Stimulated activated CD4-positive, alpha-beta T cell treated with anti-CD3 and anti-CD28 coated beads, Interleukin-1b, Interleukin-23, amount 100 ng/mL, for 24 hours (primary cell): ENCODE data around the gene ALPL.

Experiments used
- DNase-seq, 4 experiments: peaks; one replicate each; pipeline ENCODE4 v3.0.0-alpha.2; 2020; ENCODE audit warnings: low read depth in 4 of 4, low spot score in 1 of 4

ALPL gene

DNA sequence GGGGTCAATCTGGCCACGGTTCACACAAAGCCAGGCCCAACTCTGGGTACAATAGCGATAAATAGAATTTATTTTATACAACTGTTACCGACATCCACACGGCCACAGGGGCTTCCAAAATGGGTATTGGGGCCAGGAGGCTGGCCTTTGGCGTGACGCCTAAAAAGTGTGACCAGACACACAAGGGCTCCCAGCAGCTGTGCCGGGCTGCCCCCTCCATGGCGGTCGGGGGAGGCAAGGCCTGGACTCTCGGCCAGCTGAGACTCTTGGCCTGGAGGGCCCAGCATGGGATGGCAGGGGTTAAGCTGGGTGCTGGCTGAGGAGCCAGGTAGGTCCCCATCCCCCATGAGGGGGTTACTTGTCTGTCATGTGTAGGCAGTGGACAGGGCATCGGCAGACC is 87.0 kb downstream of the ALPL start:
- no peak for DNase-seq

GRCh38 chr1:21596628-21597027 is 87.4 kb downstream of the ALPL start:
- no peak for DNase-seq

DNA sequence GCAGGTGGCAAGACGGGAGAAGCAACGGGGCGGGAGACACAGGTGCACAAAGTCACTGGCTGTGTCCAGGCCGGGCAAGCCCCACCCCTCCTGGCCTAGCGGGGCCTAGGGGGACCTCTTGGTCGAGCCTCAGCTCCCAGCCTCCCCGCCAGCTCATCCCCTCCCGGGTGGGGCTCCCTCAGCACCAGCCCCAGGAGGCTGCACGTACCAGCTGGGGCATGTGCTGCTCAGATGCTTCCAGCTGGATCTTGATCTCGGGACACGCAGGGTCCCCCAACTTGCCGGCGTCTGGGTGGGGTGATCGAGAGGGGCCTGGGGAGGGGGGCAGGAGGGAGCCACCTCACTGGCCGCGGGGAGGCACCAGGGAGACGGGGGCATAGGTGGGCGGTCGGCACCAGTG is 88.5 kb downstream of the ALPL start:
- no peak for DNase-seq

GRCh38 chr1:21598417-21598816 is 89.2 kb downstream of the ALPL start:
- no peak for DNase-seq

- DNase-seq, result no peak
These were observed 89.7 kb downstream of the ALPL start for GRCh38 chr1:21598904-21599303.

DNA sequence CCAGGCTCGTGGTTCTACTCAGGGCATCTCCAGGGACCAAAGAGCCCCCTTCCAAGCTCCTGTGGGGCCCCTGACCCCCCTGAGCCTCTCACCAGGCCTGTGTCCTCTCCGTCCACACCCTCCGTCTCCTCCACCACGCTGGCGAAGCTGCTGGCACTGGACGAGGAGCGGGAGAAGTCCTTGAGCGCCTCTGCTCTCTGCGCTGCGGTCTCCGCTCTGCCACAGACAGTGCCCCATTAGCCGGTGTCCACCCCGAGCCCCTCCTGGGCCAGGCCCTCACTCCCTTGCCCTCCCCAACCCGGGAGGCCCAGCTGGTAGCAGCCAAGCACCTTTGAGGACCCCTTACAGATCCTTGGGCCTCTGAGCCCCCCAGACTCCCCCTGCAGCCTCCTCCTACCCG is 90.2 kb downstream of the ALPL start:
- no peak for DNase-seq

- no peak for DNase-seq
These were observed 92.2 kb downstream of the ALPL start for GRCh38 chr1:21601278-21602048.

DNA sequence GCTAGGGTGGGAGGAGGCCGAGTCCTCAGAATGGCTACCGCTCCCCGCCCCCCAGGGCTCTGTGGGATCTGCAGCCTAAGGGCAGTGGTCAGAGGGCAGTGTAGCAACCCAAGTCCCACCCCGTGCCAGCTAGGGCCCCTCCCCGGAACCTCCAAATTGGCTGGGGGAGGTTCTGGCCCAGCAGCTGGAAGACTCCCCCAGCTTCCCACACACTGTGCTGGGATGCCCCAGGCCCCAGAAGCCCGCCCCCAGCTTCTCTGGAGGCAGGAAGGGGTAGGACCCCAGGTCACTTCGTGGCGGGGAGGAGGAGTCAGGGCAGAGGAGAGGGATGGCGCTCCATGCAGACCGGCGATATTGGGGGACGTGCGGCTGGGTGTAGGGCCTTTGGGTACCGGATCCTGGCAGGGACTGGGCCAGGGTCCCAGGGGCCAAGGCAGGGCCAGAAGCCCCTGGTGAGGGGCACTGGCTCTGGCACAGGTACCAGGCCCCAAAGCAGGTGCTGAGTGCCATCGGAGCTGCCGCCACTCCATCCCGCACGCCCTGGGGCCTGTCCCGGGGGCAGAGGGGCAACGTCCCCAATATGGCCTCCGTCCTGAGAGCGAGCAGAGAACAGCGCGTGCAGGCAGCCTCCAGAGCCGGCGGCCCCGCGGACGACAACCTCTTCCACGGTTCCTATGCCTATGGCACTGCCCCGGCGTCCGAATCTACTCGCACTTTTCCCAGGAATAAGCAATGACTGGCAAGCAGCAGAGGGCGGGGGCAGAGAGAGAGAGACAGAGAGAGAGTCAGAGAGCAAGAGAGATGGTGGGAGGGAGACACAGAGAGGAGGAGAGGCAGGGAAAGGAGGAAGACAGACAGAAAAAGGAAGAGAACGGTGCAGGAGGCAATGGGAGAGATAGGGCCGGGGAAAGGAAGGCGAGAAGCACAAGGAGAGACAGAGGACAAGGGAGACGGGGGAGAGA is 94.2 kb downstream of the ALPL start:
- DNase-seq, result no peak

DNA sequence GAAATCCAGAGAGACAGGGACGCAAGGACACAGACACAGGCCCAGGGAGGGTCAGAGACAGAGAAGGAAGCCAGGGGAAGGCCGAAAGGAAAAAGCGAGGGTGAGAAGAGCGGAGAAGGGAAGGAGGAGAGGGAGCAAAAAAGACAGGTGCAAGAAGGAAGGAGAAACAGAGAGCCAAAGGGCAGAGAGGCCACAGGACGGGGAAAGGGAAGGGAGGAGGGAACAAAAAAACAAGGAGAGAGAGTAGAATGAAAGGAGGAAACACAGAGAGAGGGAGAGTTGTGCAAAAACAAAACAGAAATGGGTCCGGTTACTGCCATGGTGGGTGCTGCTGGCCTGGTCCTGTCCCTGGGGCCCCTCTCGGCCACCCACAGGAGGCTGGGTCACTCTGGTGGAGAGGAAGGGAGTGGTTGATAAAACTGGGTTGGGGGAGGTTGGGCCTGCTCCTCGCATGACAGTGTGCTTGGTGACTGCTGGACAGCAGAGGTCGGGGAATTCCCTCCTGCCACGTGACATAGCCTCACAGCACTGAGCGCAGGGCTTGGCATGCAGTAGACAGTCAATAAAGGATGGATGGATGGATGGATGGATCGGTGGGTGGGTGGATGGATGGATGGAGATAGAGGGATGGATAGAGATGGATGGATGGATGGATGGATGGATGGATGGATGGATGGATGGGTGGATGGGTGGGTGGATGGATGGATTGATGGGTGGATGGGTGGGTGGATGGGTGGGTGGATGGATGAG is 95.2 kb downstream of the ALPL start:
- no peak for DNase-seq

DNA sequence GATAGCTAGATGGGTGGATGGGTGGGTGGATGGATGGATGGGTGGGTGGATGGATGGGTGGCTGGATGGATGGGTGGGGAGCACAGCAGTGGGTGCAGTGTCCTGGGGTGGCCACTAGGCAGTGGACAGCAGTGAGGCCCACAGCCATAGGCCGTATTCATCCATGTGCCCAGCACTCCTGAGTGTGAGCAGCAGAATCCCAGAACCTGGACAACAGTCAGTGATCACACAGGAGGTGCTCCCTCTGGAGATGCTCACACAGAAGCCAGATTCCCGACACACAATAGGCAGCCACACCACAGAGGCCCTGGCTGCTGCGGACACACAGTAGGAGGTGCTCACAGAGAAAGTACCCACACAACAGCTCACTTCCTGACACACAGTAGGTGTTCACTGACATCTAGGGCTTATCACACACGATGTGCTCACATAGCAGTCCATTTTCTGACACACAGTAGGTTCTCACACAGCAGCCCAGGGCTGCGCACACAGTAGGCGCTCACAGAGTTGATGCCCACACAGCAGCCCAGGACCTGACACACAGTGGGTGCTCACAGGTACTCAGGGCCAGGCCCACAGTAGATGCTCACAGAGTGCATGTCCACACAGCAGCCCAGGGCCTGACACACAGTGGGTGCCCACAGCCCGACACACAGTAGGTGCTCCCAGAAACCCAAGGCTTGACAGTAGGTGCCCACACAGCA is 95.9 kb downstream of the ALPL start:
- DNase-seq, result no peak

DNA sequence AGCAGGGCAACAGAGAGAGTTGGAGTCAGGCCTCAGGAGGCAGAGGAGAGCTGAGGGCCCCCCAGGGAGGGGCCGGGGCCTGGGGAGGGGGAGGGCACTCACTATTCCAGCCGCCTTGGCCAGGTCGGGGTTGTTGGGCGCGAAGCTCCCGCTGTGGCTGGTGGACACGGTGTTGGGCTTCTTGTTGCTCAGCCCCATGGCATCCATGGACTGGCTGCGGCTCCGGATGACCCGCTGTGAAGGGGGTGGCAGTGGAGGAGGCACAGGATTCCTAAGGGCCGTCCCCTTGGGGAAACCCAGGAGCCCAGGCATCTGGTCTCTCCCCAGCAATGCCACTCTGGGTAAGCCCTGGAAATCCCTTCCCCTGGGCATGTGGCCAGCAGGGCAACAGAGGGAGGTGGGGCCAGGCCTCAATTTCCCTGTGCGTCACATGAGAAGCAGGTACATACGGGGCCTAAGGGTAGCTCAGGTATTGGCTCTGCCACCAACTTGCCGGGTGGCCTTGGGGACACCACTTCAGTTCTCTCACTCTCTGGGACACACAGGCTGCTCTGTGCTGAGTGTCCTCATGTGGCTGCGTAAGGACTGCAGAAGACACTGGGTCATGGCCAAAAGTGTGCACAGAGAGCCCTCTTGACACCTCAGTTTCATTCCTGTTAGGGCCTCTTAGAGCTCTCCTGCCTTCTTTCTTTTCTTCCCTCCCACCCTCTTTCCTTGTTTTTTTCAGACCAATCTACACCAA is 96.9 kb downstream of the ALPL start:
- DNase-seq, result no peak

DNA sequence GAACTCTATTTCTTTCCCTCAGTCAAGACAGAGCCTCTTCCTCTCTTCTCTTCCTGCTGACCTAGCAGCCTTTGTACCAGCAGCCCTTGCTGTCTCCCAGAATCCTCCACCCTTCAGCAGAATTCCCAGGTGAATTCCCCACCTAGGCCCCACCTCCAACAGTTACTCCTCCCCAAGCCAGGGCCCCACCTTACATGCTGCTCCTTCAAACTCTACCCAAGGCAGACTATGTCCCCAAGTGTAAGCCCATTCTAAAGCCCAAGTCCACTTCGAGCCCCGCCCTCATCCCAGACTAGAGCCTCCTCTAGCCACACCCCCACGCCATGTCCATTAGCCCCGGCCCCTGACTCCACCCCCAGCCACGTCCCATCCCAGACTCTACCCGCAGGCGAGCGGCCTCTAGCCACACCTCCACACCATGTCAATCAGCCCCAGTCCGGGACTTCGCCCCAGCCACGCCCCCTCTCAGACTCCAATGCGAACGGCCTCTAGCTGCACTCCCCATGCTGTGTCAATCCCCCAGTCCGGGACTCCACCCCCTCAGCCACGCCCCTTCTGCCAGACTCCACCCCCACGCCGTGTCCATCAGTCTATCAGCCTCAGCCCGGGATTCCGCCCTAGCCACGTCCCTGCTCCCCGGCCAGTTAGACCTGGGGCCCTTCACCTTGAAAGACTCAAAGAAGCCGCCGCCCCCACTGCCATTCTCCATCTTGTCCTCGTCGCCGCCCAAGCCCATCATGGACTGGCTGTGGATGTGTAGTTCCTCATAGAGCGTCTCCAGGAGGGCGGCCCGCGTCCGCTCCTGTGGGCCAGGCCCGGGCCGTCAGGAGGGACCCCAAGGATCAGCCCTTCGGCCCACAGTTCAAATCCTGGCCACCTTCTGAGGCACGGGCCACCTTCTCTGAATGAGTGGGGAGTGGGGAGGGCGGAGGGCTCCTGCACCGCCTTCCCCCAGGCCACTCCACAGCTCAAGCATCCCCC is 98.6 kb downstream of the ALPL start:
- peak; percentile 13 to 59 (median 28) for DNase-seq

- no peak for DNase-seq
These were observed 99.6 kb downstream of the ALPL start for GRCh38 chr1:21608798-21609197.

DNA sequence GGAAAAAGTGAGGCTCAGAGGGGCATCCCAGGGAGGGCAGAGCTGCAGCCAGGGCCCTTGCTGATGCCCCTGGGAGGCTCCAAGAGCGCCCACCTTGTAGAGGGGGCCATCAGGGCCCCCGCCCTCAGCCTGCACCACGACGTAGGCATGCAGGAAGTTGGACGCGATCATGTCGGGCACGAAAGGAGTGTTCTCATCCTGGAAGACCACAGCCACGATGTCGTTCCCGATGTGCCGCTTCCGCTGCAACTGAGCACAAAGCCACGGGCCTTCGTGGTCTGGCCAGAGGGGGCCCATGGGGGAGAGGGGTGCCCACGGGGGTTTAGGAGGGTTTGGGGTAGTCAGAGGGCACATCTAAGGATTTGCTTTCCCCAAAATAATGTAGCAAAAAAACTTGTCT is 100.8 kb downstream of the ALPL start:
- no peak for DNase-seq

DNA sequence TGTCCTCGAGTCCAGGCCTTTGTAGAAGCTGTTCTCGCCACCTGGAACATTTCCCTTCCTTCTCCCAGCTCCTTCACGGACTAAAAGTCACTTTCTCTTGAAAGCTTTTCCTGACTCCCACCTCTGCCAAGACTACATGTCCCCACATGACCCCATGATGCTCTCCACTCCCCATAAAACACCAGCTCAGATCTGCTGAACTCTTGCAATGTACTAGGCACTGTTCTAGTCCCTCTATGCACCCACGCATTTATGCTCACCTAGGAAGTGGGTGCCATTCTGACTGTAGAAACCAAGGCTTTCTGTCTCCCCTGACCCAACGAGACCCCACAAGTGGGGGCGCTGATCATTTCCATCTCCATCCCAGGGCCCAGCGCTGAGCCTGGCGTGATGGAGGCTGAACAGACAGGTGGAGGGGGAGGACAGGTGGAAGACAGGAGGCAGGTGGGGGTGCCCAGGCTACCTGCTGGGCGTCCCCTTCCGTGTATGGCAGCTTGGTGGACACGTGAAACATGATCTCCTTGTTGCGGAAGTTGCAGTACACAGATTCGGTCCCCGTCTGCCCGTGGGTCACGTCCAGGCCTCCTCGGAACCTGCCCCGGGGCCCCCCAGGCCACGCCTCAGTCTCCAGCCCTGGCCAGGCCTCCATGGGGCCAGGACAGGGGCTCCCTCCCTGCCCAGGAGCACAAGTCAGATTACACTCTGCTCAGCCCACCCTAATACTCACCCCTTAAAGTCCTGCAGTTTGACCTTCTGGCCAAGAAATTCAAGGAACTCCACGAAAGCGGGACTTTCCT is 102.0 kb downstream of the ALPL start:
- no peak for DNase-seq

GRCh38 chr1:21612057-21612456 is 102.8 kb downstream of the ALPL start:
- no peak for DNase-seq

GRCh38 chr1:21613072-21613867 is 104.0 kb downstream of the ALPL start:
- no peak for DNase-seq
